GM12865 (cell line): ENCODE measurements around the gene KCTD19.

Source experiments
- DNase-seq: peaks from one replicate; pipeline ENCODE4 v3.0.0; 2010; ENCODE audit warnings: low read depth
- H3K4me3 ChIP-seq: 2 replicates; pipeline ENCODE4 v1.5.1; 2011; ENCODE audit warnings: mild to moderate bottlenecking, low read depth, low read length, control low read depth
- TF ChIP-seq, protein P1 (sequence below): IDR thresholded peaks from 2 replicates; pipeline ENCODE4 v1.5.1; 2011; ENCODE audit warnings: low read length, control low read depth, low read depth, inconsistent platforms; ENCODE audit not compliant: insufficient read depth; ENCODE audit errors: missing control alignments

KCTD19 gene

DNA sequence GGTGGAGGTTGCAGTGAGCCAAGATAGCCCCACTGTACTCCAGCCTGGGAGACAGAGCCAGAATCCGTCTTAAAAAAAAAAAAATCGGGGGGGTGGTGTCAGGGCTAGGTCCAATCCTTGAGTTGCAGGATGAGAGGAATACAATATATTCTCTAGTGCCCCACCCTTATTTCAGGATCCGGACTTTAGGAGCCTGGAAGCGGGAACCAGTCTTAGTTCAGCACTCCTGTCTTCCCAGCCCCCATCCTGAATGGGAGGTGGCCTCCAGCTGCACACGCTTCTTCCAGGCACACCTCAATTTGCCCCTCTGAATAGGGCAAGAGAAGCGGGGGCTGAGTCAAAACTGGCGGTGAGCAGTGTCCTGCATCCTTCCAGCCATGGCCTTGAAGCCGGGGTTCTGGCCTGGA is 80.9 kb downstream of the KCTD19 start:
- DNase-seq, result no peak
- peak overlapping the region; percentile 86 for H3K4me3 ChIP-seq
- TF ChIP-seq, protein P1, sequence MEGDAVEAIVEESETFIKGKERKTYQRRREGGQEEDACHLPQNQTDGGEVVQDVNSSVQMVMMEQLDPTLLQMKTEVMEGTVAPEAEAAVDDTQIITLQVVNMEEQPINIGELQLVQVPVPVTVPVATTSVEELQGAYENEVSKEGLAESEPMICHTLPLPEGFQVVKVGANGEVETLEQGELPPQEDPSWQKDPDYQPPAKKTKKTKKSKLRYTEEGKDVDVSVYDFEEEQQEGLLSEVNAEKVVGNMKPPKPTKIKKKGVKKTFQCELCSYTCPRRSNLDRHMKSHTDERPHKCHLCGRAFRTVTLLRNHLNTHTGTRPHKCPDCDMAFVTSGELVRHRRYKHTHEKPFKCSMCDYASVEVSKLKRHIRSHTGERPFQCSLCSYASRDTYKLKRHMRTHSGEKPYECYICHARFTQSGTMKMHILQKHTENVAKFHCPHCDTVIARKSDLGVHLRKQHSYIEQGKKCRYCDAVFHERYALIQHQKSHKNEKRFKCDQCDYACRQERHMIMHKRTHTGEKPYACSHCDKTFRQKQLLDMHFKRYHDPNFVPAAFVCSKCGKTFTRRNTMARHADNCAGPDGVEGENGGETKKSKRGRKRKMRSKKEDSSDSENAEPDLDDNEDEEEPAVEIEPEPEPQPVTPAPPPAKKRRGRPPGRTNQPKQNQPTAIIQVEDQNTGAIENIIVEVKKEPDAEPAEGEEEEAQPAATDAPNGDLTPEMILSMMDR, result no peak

DNA sequence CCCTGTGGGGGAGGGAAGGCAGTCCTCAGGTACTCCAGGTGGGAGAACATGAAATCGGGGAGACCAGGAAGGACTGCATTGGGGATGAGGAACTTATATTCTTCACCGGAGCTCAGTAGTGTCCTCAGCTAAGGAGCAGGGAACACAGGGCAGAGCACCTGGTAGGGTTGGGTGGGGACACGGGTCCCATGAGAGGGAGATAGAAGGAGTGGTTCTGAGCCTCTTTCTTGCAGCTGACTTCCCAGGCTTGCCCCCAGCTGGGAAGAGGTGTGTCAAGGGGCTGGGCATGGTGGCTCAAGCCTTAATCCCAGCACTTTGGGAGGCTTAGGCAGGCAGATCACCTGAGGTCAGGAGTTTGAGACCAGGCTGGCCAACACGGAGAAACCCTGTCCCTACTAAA is 81.4 kb downstream of the KCTD19 start:
- no peak for DNase-seq
- TF ChIP-seq, protein P1, result no peak
- H3K4me3 ChIP-seq, result peak overlapping the region; percentile 86

DNA sequence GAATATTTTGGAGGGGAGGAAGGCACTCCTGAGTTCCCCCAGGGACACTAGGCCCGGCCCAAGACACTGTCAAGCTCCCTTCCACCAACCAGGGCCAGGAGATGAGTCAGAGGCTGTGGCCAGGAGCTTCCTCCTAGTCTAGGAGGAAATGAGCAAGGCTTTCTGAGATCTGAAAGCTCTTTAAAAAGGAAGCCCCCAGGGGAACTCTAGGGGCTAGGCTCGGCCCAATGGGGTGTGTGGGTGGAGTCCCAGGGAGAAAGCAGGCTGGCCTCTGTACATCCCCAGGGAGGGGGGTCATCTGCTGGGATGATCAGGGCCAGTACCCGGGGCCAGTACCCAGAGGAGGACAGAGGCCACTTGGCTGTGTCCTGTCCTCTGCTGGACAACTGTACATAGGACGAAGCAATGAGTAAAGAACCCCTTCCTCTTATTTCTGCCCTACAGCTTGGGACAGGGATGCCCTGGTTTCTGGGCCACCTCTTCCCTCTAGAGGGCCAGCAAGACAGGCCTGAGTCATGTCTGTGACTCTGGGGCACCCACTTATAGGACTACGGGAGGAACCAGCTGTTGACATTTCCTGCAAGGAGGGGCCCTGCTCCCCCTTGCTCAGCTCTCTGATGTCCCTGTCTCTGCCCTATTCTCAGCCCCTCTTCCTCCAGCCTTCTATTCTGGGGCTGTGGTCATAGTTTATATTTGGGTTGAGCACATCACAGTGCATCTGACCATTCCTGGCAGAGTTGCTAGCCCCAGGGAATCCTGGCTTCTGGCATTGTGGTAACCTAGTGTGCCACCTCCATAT is 82.0 kb downstream of the KCTD19 start:
- TF ChIP-seq, protein P1, result no peak
- peak overlapping the region; percentile 86 for H3K4me3 ChIP-seq
- peak; percentile 93 for DNase-seq

DNA sequence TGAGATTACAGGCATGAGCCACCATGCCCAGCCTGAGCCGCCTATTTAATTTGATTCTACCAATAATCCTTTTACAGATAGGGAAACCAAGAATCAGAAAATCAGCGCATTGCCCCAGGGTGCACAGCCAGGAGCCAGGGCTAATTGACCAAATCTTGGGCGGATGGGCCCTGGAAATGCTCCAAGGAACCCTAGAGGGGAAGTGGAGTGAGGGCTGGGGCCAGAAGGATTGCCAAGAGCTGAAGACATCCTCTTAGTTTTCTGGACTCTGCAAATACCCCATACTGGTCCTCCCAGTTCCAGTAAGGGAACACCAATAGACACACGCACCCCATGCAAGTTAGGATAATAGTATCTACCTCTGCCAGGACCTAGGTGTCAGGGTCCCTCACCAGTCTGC is 83.1 kb downstream of the KCTD19 start:
- TF ChIP-seq, protein P1, result no peak
- peak overlapping the region; percentile 41; the same call in 1 of the 2 replicates for H3K4me3 ChIP-seq
- no peak for DNase-seq

DNA sequence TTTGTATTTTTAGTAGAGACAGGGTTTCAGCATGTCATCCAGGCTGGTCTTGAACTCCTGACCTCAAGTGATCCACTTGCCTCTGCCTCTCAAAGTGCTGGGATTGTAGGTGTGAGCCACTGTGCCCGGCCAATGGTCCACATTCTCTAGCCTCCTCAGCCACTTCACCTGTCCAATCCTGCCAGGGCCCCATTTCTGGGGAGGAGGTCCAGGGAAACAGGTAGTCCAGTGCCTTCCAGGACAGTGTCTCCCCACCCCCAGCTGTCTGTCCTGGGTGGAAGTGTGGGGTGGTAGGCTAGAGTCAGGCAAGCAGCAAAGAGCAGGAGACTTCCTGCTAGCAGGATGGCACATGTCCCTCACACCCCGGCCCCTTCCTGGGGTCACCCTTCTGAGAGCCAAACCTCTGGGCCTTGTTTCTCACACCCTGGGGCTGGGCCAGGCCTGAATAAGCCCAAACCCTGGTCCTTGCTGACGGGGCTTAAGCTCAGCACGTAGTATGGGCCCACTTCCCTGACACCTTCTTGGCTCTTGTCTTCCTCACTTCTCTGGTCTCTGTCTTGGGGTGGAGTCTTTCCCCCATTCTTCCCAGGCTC is 84.3 kb downstream of the KCTD19 start:
- no peak overlapping the region for H3K4me3 ChIP-seq
- TF ChIP-seq, protein P1, result no peak
- no peak for DNase-seq

DNA sequence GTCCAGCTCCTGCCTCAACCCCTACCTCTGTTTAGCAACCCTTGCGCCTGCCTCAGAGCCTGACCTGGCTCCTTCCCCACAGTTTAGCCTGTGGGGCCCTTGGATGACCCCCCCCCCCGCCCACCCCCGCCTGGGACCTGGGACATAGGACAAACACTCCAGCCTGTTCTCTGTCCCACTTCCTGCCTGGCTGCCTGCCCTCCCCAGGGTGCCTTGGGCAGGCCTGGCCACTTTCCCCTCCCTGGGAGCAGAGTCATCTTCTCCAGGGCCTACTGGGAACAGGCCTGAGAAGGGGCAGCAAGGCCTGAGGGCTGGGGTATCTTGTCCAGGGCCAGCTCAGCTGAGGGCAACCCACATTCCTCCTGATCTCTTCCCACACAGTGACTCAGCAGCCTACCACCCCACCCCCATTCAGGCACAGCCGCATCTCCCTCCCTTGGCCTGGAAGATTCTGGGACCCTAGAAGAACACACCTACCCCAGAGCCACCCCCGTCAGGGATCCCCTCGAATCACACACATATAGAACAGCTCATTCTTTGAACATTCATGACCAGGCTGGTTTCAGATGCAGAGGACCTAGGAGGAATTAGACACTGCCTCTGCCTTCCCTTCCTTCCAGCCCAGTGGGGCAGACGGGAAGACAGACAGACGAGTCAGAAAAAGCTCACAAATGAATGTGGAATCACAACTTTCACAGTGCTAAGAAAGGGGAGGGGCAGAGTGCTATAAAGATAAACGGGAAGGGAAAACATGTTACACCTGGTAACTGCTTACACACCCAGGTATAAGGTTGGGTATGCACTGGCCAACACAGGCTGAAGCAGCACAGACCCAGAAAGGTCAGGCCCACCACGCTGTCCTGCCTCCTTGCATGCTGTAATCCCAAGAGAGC is 85.3 kb downstream of the KCTD19 start:
- no peak overlapping the region for H3K4me3 ChIP-seq
- no peak for DNase-seq
- TF ChIP-seq, protein P1, result no peak
